Effector memory CD4-positive, alpha-beta T cell (primary cell): ENCODE results near the gene CBL.

Source experiments
- DNase-seq, 3 donors: peaks; one replicate each; pipeline ENCODE4 v3.0.0-alpha.2; 2020
- H3K27ac ChIP-seq: 2 replicates; pipeline ENCODE4 v1.7.0; 2013; ENCODE audit warnings: mild to moderate bottlenecking, low read length, moderate library complexity; ENCODE audit not compliant: insufficient read depth, poor library complexity, severe bottlenecking
- H3K27me3 ChIP-seq: replicated peaks from 2 replicates; pipeline ENCODE4 v1.7.0; 2013; ENCODE audit warnings: mild to moderate bottlenecking, low read length; ENCODE audit not compliant: insufficient read depth, control insufficient read depth, poor library complexity, severe bottlenecking
- H3K36me3 ChIP-seq: 2 replicates; pipeline ENCODE4 v1.7.0; 2013; ENCODE audit warnings: mild to moderate bottlenecking, low read length, moderate library complexity; ENCODE audit not compliant: control insufficient read depth, insufficient read depth
- H3K4me1 ChIP-seq: 2 replicates; pipeline ENCODE4 v1.7.0; 2013; ENCODE audit warnings: low read length, mild to moderate bottlenecking; ENCODE audit not compliant: control insufficient read depth, insufficient read depth, poor library complexity, severe bottlenecking
- H3K4me3 ChIP-seq: 2 replicates; pipeline ENCODE4 v1.7.0; 2013; ENCODE audit warnings: low read length, low read depth, mild to moderate bottlenecking; ENCODE audit not compliant: insufficient read depth, poor library complexity, severe bottlenecking
- H3K9me3 ChIP-seq: 2 replicates; pipeline ENCODE4 v1.7.0; 2013; ENCODE audit warnings: mild to moderate bottlenecking, low read length, moderate library complexity; ENCODE audit not compliant: control insufficient read depth

Gene CBL

DNA sequence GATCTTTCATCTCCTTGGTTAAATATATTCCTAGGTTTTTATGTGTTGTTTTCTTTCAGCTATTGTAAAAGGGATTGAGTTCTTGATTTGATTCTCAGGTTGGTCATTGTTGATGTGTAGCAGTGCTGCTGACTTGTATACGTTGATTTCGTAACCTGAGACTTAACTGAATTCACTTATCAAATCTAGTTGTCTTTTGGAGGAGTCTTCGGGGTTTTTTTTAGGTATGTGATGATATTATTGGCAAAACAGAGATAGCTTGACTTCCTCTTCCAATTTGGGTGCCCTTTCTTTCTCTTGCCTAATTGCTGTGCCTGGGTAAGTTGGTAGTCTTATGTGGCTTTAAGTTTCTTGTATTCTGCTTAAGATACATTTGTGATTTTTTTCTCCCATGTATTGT lies 52.8 kb downstream of the CBL start:
- Histone ChIP-seq H3K4me1 (peaks cover 31% of the 10 kb centered on the region), H3K27ac (no peak overlapping the region), H3K4me3 (no peak overlapping the region), H3K36me3 (no peaks in the 10 kb centered on the region), H3K27me3 (no peaks in the 10 kb centered on the region), H3K9me3 (no peaks in the 10 kb centered on the region)
- DNase-seq, result no peak

DNA sequence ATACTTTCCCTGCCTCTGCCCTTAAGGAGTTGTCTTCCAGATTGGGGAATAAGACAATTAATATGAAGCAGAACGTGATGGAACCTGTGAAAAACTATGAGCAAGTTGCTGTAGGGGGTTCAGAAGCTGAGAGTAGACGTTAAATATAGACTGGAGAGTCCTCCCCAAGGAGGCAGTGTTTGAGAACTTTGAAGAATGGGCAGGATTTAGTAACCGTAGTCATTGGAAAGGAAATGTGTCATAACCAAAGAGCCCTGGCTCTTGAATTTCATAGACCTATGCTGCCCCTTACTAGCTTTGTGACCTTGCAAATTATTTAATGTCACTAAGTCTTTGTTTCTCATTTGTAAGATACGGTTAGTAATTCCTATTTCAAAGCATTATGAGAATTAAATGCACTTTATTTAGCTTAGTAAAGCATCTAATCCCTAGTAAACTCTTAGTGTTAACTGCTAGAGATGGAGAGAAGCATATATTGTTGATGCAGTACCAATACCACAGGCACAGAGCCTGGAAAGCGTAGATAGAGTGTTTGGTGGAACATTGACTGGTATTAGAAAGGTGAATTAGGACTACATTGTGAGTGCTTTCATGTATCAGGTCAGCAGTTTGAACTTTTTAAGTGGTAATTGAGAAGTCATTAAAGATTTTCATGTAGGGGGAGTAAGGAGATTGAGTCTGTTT lies 56.7 kb downstream of the CBL start:
- H3K27me3 ChIP-seq, result no peaks in the 10 kb centered on the region
- H3K9me3 ChIP-seq, result no peaks in the 10 kb centered on the region
- no peak for DNase-seq
- H3K27ac ChIP-seq, result peak overlapping the region; percentile 23
- no peak overlapping the region for H3K4me3 ChIP-seq
- peaks cover 43% of the 10 kb centered on the region for H3K4me1 ChIP-seq
- H3K36me3 ChIP-seq, result no peaks in the 10 kb centered on the region

DNA sequence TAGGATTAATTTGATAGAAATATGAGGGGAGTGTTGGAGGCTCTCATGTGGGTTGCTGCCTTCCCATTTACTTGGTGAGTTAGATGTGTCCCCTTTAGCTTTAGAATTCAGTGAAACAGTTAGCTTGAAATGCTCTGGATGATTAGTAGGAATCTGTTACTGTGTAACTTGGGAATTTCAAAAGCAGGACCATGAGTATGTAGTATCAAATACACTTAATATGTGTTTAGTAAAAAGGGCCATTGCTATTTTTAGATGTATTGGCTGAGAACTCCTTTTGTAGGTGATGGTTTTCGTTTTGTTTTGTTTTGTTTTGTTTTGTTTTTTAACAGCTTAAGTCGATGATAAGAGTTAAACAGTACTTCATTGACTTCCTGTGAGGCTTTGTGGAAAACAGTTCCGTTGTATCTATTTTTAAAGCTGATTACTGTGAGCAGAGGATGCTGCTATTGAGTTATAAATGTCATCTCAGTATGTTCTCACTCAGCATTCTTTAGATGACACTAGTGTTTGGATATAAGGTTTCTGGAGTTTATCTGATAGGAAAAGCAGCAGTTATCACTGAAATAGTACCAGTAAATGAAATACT lies 57.3 kb downstream of the CBL start:
- no peak for DNase-seq
- Histone ChIP-seq H3K27ac (peak overlapping the region; percentile 23), H3K27me3 (no peaks in the 10 kb centered on the region), H3K4me3 (no peak overlapping the region), H3K4me1 (peaks cover 41% of the 10 kb centered on the region), H3K9me3 (no peaks in the 10 kb centered on the region), H3K36me3 (no peaks in the 10 kb centered on the region)

DNA sequence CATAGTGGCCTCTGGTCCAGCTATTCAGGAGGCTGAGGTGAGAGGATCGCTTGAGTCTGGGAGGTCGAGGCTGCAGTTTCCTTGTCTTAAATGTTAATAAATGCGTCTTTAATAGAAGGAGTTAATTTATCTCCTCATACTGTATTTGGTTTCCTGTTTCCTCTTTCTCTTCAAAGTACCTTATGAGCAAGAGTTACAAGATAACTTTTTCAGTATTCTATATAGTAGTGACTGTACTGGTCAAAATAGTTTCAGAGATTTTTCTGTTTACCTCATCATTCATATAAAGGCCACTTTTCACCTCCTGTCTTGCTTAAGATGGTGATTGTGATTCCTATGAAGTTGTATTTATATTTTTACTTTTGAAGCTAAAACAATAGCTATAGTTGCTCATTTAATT lies 59.9 kb downstream of the CBL start:
- H3K36me3 ChIP-seq, result no peaks in the 10 kb centered on the region
- H3K4me3 ChIP-seq, result no peak overlapping the region
- no peak for DNase-seq
- H3K27ac ChIP-seq, result peak overlapping the region; percentile 41
- H3K27me3 ChIP-seq, result no peaks in the 10 kb centered on the region
- peaks cover 35% of the 10 kb centered on the region for H3K4me1 ChIP-seq
- H3K9me3 ChIP-seq, result no peaks in the 10 kb centered on the region

DNA sequence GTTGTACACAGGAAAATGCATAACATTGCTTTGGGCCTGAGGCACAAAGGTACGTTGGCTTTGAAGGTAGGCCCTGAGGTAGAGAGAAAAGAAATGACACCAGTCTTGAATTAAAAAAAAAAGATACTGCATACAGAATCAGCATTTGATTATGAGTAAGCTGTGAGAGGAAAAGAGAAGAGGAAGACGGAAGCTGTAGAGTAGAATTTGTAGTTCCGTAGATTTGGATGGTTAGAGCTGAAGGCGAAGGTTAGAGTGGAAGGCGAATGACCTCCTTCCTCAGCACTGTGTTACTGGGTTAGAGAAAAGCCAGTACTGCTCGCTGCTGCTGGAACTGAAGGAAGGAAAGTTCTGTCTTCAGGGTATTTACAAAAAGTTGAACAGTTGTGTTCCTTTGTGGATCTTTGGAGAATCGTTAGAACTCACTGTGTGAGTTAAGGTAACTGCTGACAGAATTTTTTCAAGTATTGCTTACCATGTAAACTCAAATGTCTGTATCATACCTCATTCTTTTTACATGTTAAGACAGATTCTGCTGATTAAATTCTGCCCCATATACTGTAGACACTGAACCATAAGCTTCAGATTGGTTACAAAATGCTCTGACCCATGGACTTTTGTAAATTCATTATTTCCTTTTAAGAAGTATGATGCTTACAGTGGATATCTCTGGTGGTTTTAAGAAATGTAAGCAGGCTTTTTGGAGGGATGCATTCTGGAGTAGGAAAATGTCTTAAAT lies 60.5 kb downstream of the CBL start:
- Histone ChIP-seq H3K4me1 (peaks cover 35% of the 10 kb centered on the region), H3K4me3 (no peak overlapping the region), H3K36me3 (no peaks in the 10 kb centered on the region), H3K27ac (peak overlapping the region; percentile 41), H3K27me3 (no peaks in the 10 kb centered on the region), H3K9me3 (no peaks in the 10 kb centered on the region)
- no peak for DNase-seq

DNA sequence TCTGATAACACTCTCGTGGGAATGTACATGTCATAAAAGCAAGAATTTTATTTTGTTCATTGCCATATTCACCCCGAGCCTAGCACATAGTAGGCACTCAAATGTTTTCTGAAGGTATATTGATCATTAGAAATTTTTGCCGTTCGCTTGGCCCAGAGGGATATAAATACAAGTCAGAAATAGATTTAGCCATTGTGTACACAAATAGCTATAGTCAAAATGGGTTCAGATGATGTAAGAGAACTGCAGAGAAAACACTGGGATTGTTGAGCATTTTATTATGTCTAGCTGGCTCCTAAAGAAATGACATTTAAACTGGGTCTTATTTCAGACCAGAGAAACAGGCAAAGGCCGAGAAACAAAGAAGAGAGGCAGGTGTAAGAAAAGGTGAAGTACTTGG lies 61.5 kb downstream of the CBL start:
- H3K9me3 ChIP-seq, result no peaks in the 10 kb centered on the region
- peaks cover 9% of the 10 kb centered on the region for H3K36me3 ChIP-seq
- peaks cover 26% of the 10 kb centered on the region for H3K4me1 ChIP-seq
- H3K27ac ChIP-seq, result no peak overlapping the region
- no peak overlapping the region for H3K4me3 ChIP-seq
- DNase-seq, result no peak
- no peaks in the 10 kb centered on the region for H3K27me3 ChIP-seq

DNA sequence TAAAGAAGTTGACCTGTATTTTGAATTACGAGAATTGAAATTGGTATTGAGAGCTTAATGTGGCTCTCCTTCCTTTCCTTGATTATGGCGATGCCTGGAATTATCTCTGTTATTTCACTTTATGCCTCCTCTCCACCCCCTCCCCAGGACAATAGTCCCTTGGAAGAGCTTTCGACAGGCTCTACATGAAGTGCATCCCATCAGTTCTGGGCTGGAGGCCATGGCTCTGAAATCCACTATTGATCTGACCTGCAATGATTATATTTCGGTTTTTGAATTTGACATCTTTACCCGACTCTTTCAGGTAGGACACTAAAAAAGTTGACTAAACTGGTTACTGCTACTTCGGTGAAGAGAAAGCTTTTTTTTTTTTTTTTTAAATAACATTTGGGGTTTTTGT lies 67.6 kb downstream of the CBL start:
- H3K4me1 ChIP-seq, result no peaks in the 10 kb centered on the region
- DNase-seq, result no peak
- H3K27ac ChIP-seq, result no peak overlapping the region
- no peaks in the 10 kb centered on the region for H3K9me3 ChIP-seq
- H3K4me3 ChIP-seq, result no peak overlapping the region
- H3K36me3 ChIP-seq, result peaks cover 57% of the 10 kb centered on the region
- H3K27me3 ChIP-seq, result no peaks in the 10 kb centered on the region

DNA sequence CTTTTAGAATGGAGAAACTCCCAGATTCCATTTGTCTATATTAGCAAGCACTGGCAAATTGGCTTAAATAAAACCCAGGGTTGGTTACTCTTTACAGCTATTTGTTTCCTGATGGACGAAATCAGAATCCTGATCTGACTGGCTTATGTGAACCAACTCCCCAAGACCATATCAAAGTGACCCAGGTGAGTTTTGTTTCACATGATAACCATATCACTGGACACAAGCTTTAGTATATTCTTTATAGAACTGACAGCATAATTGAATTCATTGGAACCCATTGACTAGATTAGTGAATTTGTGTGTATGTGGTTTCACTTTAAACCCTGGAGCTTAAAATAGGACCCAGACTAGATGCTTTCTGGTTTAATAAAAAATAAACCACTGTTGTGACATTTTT lies 71.5 kb downstream of the CBL start:
- Histone ChIP-seq H3K4me1 (no peaks in the 10 kb centered on the region), H3K4me3 (no peak overlapping the region), H3K9me3 (no peaks in the 10 kb centered on the region), H3K27ac (no peak overlapping the region), H3K27me3 (no peaks in the 10 kb centered on the region), H3K36me3 (peaks cover 60% of the 10 kb centered on the region)
- DNase-seq, result no peak

DNA sequence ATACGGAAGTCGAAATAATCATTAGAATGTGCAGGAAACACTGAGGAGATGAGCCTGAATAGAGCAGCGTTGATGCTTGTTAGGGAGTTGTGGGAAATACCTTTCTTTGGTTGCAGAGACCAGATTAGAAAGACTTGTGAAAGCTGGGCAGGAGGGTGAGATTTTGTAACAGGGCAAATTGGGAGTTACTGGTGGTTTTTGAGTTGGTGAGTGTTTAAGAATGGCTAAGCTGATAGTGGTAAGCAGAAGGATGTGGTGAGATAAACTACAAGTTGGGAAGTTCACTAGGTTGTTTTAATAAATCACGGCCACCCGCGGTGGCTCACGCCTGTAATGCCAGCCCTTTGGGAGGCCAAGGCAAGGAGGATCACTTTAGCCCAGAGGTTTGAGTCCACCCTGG lies 76.4 kb downstream of the CBL start:
- Histone ChIP-seq H3K27ac (no peak overlapping the region), H3K4me3 (no peak overlapping the region), H3K9me3 (no peaks in the 10 kb centered on the region), H3K36me3 (peaks cover 42% of the 10 kb centered on the region), H3K27me3 (no peaks in the 10 kb centered on the region), H3K4me1 (peaks cover 4% of the 10 kb centered on the region)
- DNase-seq, result no peak
